ENCODE measurements around the gene EOGT. TPM values are rescaled to one million over a fixed set of nuclear protein-coding genes. Genes with fewer than 3 reads are reported as not detected.

Gene EOGT
- total RNA-seq, 1 donor from 2014 or later = 31.7 TPM

DNA sequence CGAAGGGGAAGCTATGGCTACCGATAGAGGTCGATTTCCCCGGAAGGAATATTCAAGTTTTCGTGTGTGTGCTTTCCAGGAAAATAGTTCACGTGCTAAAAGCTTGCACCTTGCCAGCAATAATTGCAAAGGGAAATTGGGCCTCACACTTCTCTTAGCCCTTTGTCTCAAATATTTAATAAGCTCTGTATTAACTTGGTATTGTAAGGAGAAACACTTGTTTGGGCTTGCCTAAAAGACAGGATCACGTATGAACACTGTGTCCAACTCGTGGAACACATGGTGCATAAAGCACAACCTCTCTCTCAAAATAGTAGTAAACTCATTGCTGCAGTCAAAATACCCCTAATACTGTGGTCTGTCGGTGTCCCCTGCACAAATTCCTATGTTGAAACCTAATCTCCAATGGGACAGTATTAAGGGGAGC lies 39.0 kb upstream of the EOGT start:
- intact Hi-C loops (cut with DNase I) = no loop called here
- no peak for TF ChIP-seq POLR2AphosphoS5 (IDR thresholded peaks at IDR 0.05; ENCODE audit: insufficient read depth in 1 of 2, low read depth in 1 of 2)
- TF ChIP-seq CTCF (IDR thresholded peaks at IDR 0.05) = no peak
- no peak for TF ChIP-seq POLR2A (IDR thresholded peaks at IDR 0.05)
- no peak for DNase-seq (ENCODE audit: extremely low spot score in 2 of 2)
- Histone ChIP-seq H3K4me1 (peaks cover 37% of the 10 kb centered on the region), H3K27me3 (no peaks in the 10 kb centered on the region), H3K4me3 (peak overlapping the region; percentile 78 to 79), H3K36me3 (peaks cover 0 to 24% of the 10 kb centered on the region in 2 donors), H3K27ac (peak overlapping the region; percentile 94), H3K9me3 (no peaks in the 10 kb centered on the region)

- H3K4me1 ChIP-seq = peaks cover 42% of the 10 kb centered on the region
- TF ChIP-seq POLR2A (IDR thresholded peaks at IDR 0.05) (peak in 1 of 2 donors; percentile 83), POLR2AphosphoS5 (IDR thresholded peaks at IDR 0.05; ENCODE audit: insufficient read depth in 1 of 2, low read depth in 1 of 2) (peak; percentile 96), CTCF (IDR thresholded peaks at IDR 0.05) (no peak)
- peak within 1 kb of the TSS; percentile 78 to 79 for H3K4me3 ChIP-seq
- DNase-seq (ENCODE audit: extremely low spot score in 2 of 2) = peak; percentile 98 to 99
- H3K27ac ChIP-seq = peak within 1 kb of the TSS; percentile 94
- intact Hi-C loops (cut with DNase I) = loop anchor here (2.0 kb wide), 1 partner anchor 39 kb away; the partner anchor contains the start of gene EOGT
- no peaks in the 10 kb centered on the region for H3K9me3 ChIP-seq
- peaks cover 0 to 30% of the 10 kb centered on the region in 2 donors for H3K36me3 ChIP-seq
- H3K27me3 ChIP-seq = no peaks in the 10 kb centered on the region
Measured at GRCh38 chr3:69051756-69052471, 38.4 kb upstream of the EOGT start, which contains the start of gene TMF1. Gene TMF1, minus strand, starts transcription at chr3:69052333. Its CDS starts 247 bp downstream, at chr3:69052086.

- H3K4me1 ChIP-seq = peaks cover 52% of the 10 kb centered on the region
- H3K27ac ChIP-seq = no peak overlapping the region
- peaks cover 0 to 32% of the 10 kb centered on the region in 2 donors for H3K36me3 ChIP-seq
- intact Hi-C loops (cut with DNase I) = no loop called here
- no peak for DNase-seq (ENCODE audit: extremely low spot score in 2 of 2)
- no peaks in the 10 kb centered on the region for H3K27me3 ChIP-seq
- no peak overlapping the region for H3K4me3 ChIP-seq
- no peak for TF ChIP-seq POLR2A (IDR thresholded peaks at IDR 0.05)
- H3K9me3 ChIP-seq = no peaks in the 10 kb centered on the region
Measured at GRCh38 chr3:69048990-69049389, 35.5 kb upstream of the EOGT start.

DNA sequence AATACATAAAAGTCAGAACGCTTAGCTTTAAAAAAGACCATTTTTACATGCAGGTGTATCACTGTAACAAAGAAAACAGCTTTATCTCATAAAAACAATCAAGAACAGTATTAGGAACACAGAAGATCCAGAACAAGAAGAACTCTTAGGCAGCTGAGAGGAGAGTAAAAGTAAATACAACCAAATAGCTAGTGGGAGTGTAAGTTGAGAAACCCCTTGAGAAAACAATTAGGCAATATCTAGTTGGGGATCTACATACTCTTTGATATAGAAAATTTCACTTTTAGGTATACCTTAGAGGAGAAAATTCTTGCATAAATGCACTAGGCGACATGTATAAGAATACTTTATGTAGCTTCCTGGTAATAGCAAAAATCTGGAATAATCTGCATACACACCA lies 31.1 kb upstream of the EOGT start:
- no peak for DNase-seq (ENCODE audit: extremely low spot score in 2 of 2)
- TF ChIP-seq POLR2AphosphoS5 (IDR thresholded peaks at IDR 0.05; ENCODE audit: insufficient read depth in 1 of 2, low read depth in 1 of 2) = no peak
- no peak for TF ChIP-seq POLR2A (IDR thresholded peaks at IDR 0.05)
- TF ChIP-seq CTCF (IDR thresholded peaks at IDR 0.05) = no peak
- Histone ChIP-seq H3K4me1 (peaks cover 36% of the 10 kb centered on the region), H3K4me3 (no peak overlapping the region), H3K9me3 (no peaks in the 10 kb centered on the region), H3K36me3 (peaks cover 0 to 65% of the 10 kb centered on the region in 2 donors), H3K27ac (no peak overlapping the region), H3K27me3 (no peaks in the 10 kb centered on the region)
- intact Hi-C loops (cut with DNase I) = no loop called here

GRCh38 chr3:69033470-69033869 lies 20.0 kb upstream of the EOGT start:
- H3K36me3 ChIP-seq = peaks cover 0 to 87% of the 10 kb centered on the region in 2 donors
- no peaks in the 10 kb centered on the region for H3K27me3 ChIP-seq
- no peak for TF ChIP-seq CTCF (IDR thresholded peaks at IDR 0.05)
- TF ChIP-seq POLR2AphosphoS5 (IDR thresholded peaks at IDR 0.05; ENCODE audit: insufficient read depth in 1 of 2, low read depth in 1 of 2) = no peak
- no peak for TF ChIP-seq POLR2A (IDR thresholded peaks at IDR 0.05)
- intact Hi-C loops (cut with DNase I) = no loop called here
- H3K27ac ChIP-seq = no peak overlapping the region
- no peaks in the 10 kb centered on the region for H3K9me3 ChIP-seq
- no peak overlapping the region for H3K4me3 ChIP-seq
- no peak for DNase-seq (ENCODE audit: extremely low spot score in 2 of 2)
- no peaks in the 10 kb centered on the region for H3K4me1 ChIP-seq

All from vagina (tissue), 2 donors.